ENCODE data around the gene CYRIA.

The CYRIA gene

GRCh38 chr2:16657671-16658070, 8.0 kb downstream of the CYRIA start:
- FAIRE-seq (no peak), DNase-seq (ENCODE audit: insufficient read length, low spot score) (no peak)
- TF ChIP-seq CTCF (IDR thresholded peaks at IDR 0.05; ENCODE audit: insufficient read depth, missing control alignments), result no peak

- FAIRE-seq (no peak), DNase-seq (ENCODE audit: insufficient read length, low spot score) (no peak)
- no peak for TF ChIP-seq CTCF (IDR thresholded peaks at IDR 0.05; ENCODE audit: insufficient read depth, missing control alignments)
These were observed 8.7 kb downstream of the CYRIA start for GRCh38 chr2:16656784-16657391.

- FAIRE-seq (no peak), DNase-seq (ENCODE audit: insufficient read length, low spot score) (no peak)
- TF ChIP-seq CTCF (IDR thresholded peaks at IDR 0.05; ENCODE audit: insufficient read depth, missing control alignments), result no peak
These were observed 9.6 kb downstream of the CYRIA start for GRCh38 chr2:16655905-16656642.

GRCh38 chr2:16655445-16655837, 10.2 kb downstream of the CYRIA start:
- DNase-seq (ENCODE audit: insufficient read length, low spot score) (no peak), FAIRE-seq (no peak)
- no peak for TF ChIP-seq CTCF (IDR thresholded peaks at IDR 0.05; ENCODE audit: insufficient read depth, missing control alignments)

GRCh38 chr2:16654833-16655444, 10.7 kb downstream of the CYRIA start:
- FAIRE-seq (no peak), DNase-seq (ENCODE audit: insufficient read length, low spot score) (no peak)
- no peak for TF ChIP-seq CTCF (IDR thresholded peaks at IDR 0.05; ENCODE audit: insufficient read depth, missing control alignments)

- DNase-seq (ENCODE audit: insufficient read length, low spot score) (no peak), FAIRE-seq (no peak)
- no peak for TF ChIP-seq CTCF (IDR thresholded peaks at IDR 0.05; ENCODE audit: insufficient read depth, missing control alignments)
These were observed 11.8 kb downstream of the CYRIA start for GRCh38 chr2:16653799-16654198.

GRCh38 chr2:16653083-16653375, 12.6 kb downstream of the CYRIA start:
- TF ChIP-seq CTCF (IDR thresholded peaks at IDR 0.05; ENCODE audit: insufficient read depth, missing control alignments), result no peak
- DNase-seq (ENCODE audit: insufficient read length, low spot score) (no peak), FAIRE-seq (no peak)
